LNCaP clone FGC (cell line): ENCODE measurements around the gene WNT11.

Source experiments
- DNase-seq: peaks from one replicate; pipeline ENCODE4 v3.0.0-alpha.2; 2011; ENCODE audit warnings: low read depth
- H3K4me3 ChIP-seq: 2 replicates; pipeline ENCODE4 v1.5.1; 2011; ENCODE audit warnings: mild to moderate bottlenecking, low read depth, low read length, control low read depth
- CTCF ChIP-seq: IDR thresholded peaks from 2 replicates; pipeline ENCODE4 v1.5.1; 2012; ENCODE audit warnings: mild to moderate bottlenecking; ENCODE audit not compliant: control insufficient read depth, insufficient read depth; ENCODE audit errors: extremely low read depth

Gene WNT11

DNA sequence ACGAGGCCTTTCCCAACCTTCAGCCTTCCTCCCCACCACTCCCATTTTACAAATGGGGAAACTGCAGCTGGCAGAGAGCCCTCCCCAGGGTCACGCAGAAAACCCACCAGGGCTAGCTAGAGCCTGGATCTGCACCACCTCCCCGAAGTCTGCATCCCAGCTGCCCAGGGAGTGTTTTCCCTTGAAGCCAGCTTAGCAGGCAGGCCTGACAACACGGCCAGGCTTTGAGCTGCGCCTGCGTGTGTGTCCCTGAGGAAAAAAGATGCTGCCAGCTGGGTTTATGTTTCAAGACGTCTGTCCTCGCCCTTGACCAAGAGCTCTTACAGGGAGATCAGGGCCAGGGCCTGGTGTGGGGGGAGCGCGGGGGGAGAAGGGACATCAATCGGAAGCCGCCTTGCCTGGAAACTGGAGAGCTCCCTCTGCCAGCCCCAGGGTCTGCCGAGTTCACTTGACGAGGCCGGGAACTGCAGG is 20.3 kb downstream of the WNT11 start:
- no peak for TF ChIP-seq CTCF
- DNase-seq: no peak
- no peak overlapping the region for H3K4me3 ChIP-seq

DNA sequence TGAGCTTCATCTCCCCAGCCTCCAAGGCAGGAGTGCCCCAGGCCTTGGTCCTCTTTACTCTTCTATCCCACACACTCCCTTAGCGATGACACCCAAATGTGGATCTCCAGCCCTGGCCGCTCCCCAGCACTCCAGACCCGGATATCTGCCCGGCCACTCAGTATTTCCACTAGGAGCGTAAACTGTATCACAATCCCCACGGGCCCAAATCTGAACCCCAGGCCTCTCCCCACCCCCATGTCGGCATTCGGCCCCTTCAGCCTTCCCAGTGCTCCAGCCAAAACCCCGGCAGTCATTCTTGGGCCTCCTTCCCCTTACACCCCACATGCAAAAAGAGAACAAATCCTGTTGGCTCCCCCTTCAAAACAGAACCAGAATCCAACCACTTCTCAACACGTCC is 20.8 kb downstream of the WNT11 start:
- H3K4me3 ChIP-seq: no peak overlapping the region
- TF ChIP-seq CTCF: no peak
- no peak for DNase-seq

GRCh38 chr11:76184551-76184993 is 21.7 kb downstream of the WNT11 start:
- no peak overlapping the region for H3K4me3 ChIP-seq
- TF ChIP-seq CTCF: no peak
- DNase-seq: no peak

DNA sequence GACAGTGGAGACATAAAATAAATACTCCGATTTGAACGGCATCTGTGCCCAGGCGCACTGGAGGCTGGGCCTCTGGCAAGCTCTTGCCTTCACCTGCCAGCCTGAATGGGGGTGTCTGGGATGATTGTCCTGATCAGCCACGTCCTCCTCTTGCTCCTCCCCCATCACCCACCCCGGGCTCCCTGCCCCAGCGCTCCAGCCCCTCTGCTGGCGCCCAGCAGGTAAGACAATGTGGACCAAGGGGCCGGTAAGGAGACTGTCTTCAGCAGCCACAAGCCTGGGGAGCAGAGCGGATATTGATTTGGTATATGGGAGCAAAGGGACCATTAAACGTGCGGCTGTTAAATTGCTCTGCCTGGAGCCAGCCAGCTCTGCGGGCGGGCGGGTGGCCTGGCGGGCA is 24.9 kb downstream of the WNT11 start:
- no peak overlapping the region for H3K4me3 ChIP-seq
- DNase-seq: no peak
- no peak for TF ChIP-seq CTCF

GRCh38 chr11:76179147-76179546 is 27.2 kb downstream of the WNT11 start:
- no peak overlapping the region for H3K4me3 ChIP-seq
- no peak for DNase-seq
- no peak for TF ChIP-seq CTCF

- TF ChIP-seq CTCF: no peak
- no peak for DNase-seq
- no peak overlapping the region for H3K4me3 ChIP-seq
These were observed 29.0 kb downstream of the WNT11 start for GRCh38 chr11:76177250-76177686.

GRCh38 chr11:76176463-76176862 is 29.8 kb downstream of the WNT11 start:
- H3K4me3 ChIP-seq: no peak overlapping the region
- DNase-seq: no peak
- no peak for TF ChIP-seq CTCF
